Bone marrow (tissue), 2 donors: ENCODE results near the gene SRD5A2.
"Not testable (repeated sequence)": the region's sequence is repeated elsewhere in the genome, so short reads cannot be mapped to it uniquely, and the experiment has no call there.

Experiments used
- DNase-seq, 2 donors: peaks; one replicate each; lab custom pipeline; 2025; lab: John Stamatoyannopoulos, UW

Gene SRD5A2

GRCh38 chr2:31533036-31533435 is 47.7 kb downstream of the SRD5A2 start:
- DNase-seq, result no peak

GRCh38 chr2:31531101-31531500 is 49.6 kb downstream of the SRD5A2 start:
- no peak for DNase-seq

GRCh38 chr2:31529256-31529655 is 51.5 kb downstream of the SRD5A2 start:
- DNase-seq, result no peak

- DNase-seq, result no peak
Observed at GRCh38 chr2:31528823-31529222, 51.9 kb downstream of the SRD5A2 start.

- DNase-seq, result no peak
Observed at GRCh38 chr2:31526946-31527732, 53.6 kb downstream of the SRD5A2 start.

GRCh38 chr2:31525876-31526275 is 54.9 kb downstream of the SRD5A2 start:
- DNase-seq, result no peak

GRCh38 chr2:31524592-31524991 is 56.1 kb downstream of the SRD5A2 start:
- DNase-seq, result no peak

- DNase-seq, result peak in 1 of 2 donors; percentile 11
Observed at GRCh38 chr2:31523871-31524492, 56.8 kb downstream of the SRD5A2 start.

- DNase-seq, result no peak
Observed at GRCh38 chr2:31522786-31523185, 58.0 kb downstream of the SRD5A2 start.

GRCh38 chr2:31517442-31518203 is 63.1 kb downstream of the SRD5A2 start:
- no peak for DNase-seq

- DNase-seq, result no peak
Observed at GRCh38 chr2:31515586-31515985, 65.2 kb downstream of the SRD5A2 start.

- no peak for DNase-seq
Observed at GRCh38 chr2:31513553-31513952, 67.2 kb downstream of the SRD5A2 start.

- DNase-seq, result no peak
Observed at GRCh38 chr2:31511376-31511775, 69.4 kb downstream of the SRD5A2 start.

GRCh38 chr2:31505111-31505510 is 75.6 kb downstream of the SRD5A2 start:
- DNase-seq, result no peak

- DNase-seq, result no peak
Observed at GRCh38 chr2:31504311-31504710, 76.4 kb downstream of the SRD5A2 start.

- DNase-seq, result not testable (repeated sequence)
Observed at GRCh38 chr2:31496451-31496874, 84.3 kb downstream of the SRD5A2 start.

- not testable (repeated sequence) for DNase-seq
Observed at GRCh38 chr2:31489339-31489738, 91.4 kb downstream of the SRD5A2 start.

- no peak for DNase-seq
Observed at GRCh38 chr2:31483246-31483645, 97.5 kb downstream of the SRD5A2 start.

- no peak for DNase-seq
Observed at GRCh38 chr2:31476511-31477180, 104.1 kb downstream of the SRD5A2 start.

- DNase-seq, result no peak
Observed at GRCh38 chr2:31475692-31476091, 105.0 kb downstream of the SRD5A2 start.

- no peak for DNase-seq
Observed at GRCh38 chr2:31474296-31474695, 106.4 kb downstream of the SRD5A2 start.
